Left cardiac atrium (tissue), 4 donors: ENCODE measurements around the gene PHLPP1. TPM values are rescaled to one million over a fixed set of nuclear protein-coding genes. Genes with fewer than 3 reads are reported as not detected.

Experiments used
- ATAC-seq, 2 donors: fragments of 200-7000 bp; cut with Tn5 transposase; one replicate each; pipeline ENCODE4 v1.9.1; 2020; ENCODE audit warnings: mild to moderate bottlenecking in 2 of 2, moderate library complexity in 2 of 2
- DNase-seq: peaks from one replicate; pipeline ENCODE4 v3.0.0-alpha.2; 2020
- intact Hi-C, 2 donors: fragments of 100-400 bp; cut with DNase I; formaldehyde crosslinking; loops; one replicate each; pipeline versions ENCODE4 v1.14.1 to v1.15.1; 2022 to 2023
- total RNA-seq, 2 donors: library from RNA; stranded (reverse); fragmentation: NEBNext Ultra II Directional; extraction: Animal tissue kit (Norgen Biotek cat#: 25700); gene quantifications; one replicate each; pipeline ENCODE4 v1.2.1, GENCODE V29; 2021
- donor health status: DM: no; HTN: yes; CAD: no.
- donor health status: DM: no; HTN: yes; CAD: no; lungs with severe emphysema.
- donor health status: DM: yes; HTN: yes; CAD: no.
- donor health status: Dilated cardiomyopathy.

The PHLPP1 gene
- total RNA-seq, 2 donors from 2014 or later = 5.0 to 8.6 TPM

GRCh38 chr18:63000839-63001238 is 285.5 kb downstream of the PHLPP1 start:
- ATAC-seq (no peak), DNase-seq (no peak)
- intact Hi-C loops = no loop called here

DNA sequence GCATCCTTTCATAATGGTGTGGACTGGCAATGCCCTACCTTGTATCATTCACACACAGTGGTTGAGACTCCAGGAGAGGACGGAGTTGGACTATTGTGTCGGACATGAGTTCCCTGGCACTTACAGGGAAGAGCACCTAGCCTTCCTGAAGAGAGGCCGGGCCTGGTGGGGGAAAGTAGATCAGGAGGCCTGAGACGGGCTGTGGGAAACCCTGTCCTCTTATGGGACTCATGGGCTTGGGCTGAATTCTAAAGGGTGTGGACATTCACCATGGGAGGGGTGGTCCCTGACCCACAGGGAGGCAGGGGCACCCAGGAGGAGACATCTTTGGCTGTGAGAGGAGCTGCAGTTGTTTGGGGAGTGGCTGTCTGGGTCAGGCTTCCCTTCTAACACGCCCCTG is 286.5 kb downstream of the PHLPP1 start:
- DNase-seq (no peak), ATAC-seq (no peak)
- intact Hi-C loops = no loop called here

DNA sequence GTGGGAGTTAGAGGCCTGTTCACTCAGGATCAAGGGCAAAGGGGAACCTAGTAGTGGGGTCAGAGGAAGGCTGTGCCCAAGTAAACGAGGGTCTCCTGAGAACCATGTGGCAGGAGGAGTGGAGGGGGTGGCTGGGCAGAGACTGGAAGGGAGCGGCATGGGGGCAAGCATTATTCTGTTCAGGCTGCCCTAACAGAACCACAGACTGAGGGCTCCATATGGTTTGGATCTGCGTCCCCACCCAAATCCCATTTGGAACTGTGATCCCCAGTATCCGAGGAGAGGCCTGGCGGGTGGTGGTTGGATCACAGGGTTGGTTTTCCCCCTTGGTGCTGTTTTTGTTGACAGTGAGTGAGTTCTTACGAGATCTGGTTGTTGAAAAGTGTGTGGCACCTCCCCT is 287.0 kb downstream of the PHLPP1 start:
- ATAC-seq (no peak), DNase-seq (no peak)
- intact Hi-C loops = no loop called here

- DNase-seq (no peak), ATAC-seq (no peak)
- intact Hi-C loops = no loop called here
Measured at GRCh38 chr18:63002803-63003445, 287.6 kb downstream of the PHLPP1 start.

DNA sequence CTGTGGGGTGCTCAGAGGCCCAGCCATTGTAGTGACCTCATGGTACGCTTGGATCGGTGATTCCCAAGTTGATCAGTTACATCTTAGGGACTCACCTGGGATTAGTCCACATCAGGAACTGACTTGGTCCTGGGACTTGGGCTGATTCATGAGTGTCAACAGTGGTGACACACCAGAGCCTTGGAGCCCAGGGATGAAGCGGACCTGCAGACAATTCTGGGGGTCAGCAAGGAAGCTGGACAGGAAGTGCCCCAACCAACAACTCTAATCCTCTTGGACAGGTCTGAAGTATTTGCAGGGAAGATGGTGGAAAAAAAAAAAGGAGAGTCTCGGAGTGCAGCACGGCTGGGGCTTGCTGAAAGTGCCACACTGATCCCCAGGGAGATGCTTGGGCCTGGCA is 288.6 kb downstream of the PHLPP1 start:
- intact Hi-C loops = no loop called here
- DNase-seq (no peak), ATAC-seq (no peak)

GRCh38 chr18:63004466-63005089 is 289.2 kb downstream of the PHLPP1 start:
- DNase-seq (no peak), ATAC-seq (no peak)
- intact Hi-C loops = no loop called here

- DNase-seq (no peak), ATAC-seq (no peak)
- intact Hi-C loops = no loop called here
Measured at GRCh38 chr18:63005306-63005705, 290.0 kb downstream of the PHLPP1 start.

GRCh38 chr18:63007231-63007630 is 291.9 kb downstream of the PHLPP1 start:
- ATAC-seq = no peak
- no peak for DNase-seq
- intact Hi-C loops = no loop called here

DNA sequence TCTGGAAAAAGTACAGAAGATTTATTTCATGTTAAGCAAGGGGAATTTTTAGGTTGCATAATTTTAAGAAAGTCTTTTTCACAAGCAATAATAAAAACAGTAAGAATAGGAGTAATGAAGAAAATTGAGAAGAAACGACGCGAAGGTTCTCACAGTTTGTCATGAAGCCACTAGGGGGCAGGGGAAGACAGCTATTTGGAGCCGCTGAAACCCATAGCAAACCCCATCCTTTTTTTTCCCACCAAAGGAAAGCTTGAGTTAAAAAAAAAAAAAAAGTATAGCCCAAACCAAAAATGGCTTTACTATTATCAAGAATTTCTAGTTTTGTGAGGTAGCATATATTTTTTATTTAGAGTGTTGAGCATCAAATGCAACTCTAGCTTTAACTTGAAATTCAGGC is 300.9 kb downstream of the PHLPP1 start:
- intact Hi-C loops = loop anchor here (2.0 to 10.0 kb wide), 5 partner anchors 139 to 425 kb away; no protein-coding TSS in a partner anchor

GRCh38 chr18:63017076-63017475 is 301.7 kb downstream of the PHLPP1 start:
- intact Hi-C loops = loop anchor here (2.0 to 10.0 kb wide), 5 partner anchors 138 to 424 kb away; no protein-coding TSS in a partner anchor
- DNase-seq (no peak), ATAC-seq (no peak)

More for the DNA sequence above, 300.9 kb downstream of the PHLPP1 start:
- ATAC-seq = peak; percentile 58 to 87
- peak; percentile 40 for DNase-seq

GRCh38 chr18:63017977-63018376 is 302.6 kb downstream of the PHLPP1 start:
- DNase-seq (no peak), ATAC-seq (no peak)
- intact Hi-C loops = loop anchor here (1.0 to 10.0 kb wide), 6 partner anchors 135 to 423 kb away; no protein-coding TSS in a partner anchor

DNA sequence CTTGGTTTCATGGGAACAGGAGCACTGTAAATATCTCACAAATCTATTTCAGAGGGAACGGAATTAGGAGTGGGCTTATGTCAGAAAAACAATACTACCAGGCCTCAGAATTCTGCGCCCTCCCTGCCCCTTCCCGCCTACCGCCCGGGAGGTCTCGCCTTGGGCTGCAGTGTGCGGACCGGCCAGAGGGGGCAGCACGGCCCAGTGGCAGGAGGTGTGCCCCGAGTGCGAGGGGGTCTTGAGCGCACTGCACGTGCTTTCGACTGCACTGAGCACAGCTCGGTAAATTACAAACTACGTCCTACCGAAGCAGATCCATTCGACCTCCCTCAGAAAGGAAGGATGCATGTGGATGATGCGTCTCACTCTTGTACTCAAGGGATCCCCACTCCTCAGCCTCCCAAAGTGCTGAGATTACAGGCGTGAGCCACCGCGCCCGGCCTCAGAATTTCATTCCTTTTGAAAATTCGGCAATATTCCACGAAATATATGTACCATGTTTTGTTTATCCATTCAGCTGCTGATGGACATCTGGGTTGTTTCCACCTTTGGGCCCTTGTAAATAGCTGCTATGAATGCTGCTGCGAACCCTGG is 307.2 kb downstream of the PHLPP1 start:
- no peak for DNase-seq
- intact Hi-C loops = no loop called here
- ATAC-seq = peak in 1 of 2 donors; percentile 31

DNA sequence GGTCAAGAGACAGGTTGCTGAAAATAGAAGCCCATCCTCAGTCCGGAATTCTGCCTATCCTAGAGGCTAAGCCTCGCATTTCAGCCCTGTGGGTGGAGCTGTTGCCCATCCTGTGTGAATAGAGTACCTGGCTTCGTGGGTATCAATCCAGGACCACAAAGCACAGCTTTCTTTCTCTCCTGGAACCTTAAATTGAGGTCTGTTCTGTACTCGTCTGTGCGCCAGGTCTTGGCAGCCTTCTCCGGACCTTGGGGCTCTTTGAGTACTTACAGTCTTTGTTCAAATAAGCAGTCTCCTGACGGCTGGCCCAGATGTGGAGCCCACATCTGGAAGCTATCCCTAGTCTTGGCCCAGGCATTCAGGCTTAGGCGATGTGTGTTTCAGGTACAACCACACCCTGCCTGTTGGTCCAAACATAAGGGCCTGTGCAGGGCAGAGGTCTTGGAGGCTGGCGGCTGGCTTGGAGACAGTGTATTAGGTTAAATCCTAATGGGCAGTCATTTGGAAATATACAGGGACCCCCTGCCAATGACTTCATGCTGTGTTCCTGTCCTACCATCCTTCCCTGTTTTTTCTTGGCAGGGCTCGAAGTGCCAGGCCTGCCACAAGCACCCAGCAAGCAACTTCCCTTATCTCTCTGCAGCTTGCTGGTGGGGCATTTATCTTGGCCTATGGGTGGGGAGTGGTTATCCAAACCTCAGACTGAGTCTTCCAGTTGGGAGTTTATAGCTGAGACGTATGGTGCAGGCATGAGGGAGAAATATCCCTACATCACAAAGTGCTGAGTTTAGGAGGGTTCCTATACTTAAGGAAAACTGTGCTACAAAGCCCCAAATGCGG is 310.1 kb downstream of the PHLPP1 start:
- DNase-seq (no peak), ATAC-seq (peak in 1 of 2 donors; percentile 38)
- intact Hi-C loops = no loop called here

GRCh38 chr18:63028380-63028779 is 313.0 kb downstream of the PHLPP1 start:
- intact Hi-C loops = no loop called here
- DNase-seq (no peak), ATAC-seq (no peak)

Other genes starting within 250 kb of the PHLPP1 start
- gene ZCCHC2, start 192.5 kb upstream of the PHLPP1 start, total RNA-seq = 10 to 100 TPM; 19.0 to 24.1 TPM